PC-9 (cell line): ENCODE data around the gene RRP1. TPM values are rescaled to one million over a fixed set of nuclear protein-coding genes. Genes with fewer than 3 reads are reported as not detected.

ENCODE experiments used
- BruUV-seq: library from RNA; stranded (reverse); fragments of 400-500 nt; replicated peaks from 2 replicates; lab custom pipeline; 2021; lab: Mats Ljungman, UMichigan
- CTCF ChIA-PET: fragments of 300-600 bp; sonication (Branson Sonifier 250); formaldehyde crosslinking; loops from one replicate; lab custom pipeline; 2022; ENCODE audit warnings: antibody characterized with exemption; lab: Charles Lee
- POLR2A ChIA-PET: fragments of 300-600 bp; sonication (Branson Sonifier 250); formaldehyde crosslinking; loops from one replicate; lab custom pipeline; 2022; ENCODE audit warnings: antibody characterized with exemption; ENCODE audit not compliant: unreplicated experiment; lab: Charles Lee
- DNase-seq, 2 experiments: peaks; one replicate each; pipeline versions ENCODE4 v3.0.0 to v3.0.0-alpha.2; 2015 to 2022; ENCODE audit warnings: mixed read lengths in 1 of 2
- H2AFZ ChIP-seq: fragments of 200-600 bp; sonication (generic); 2 replicates; pipeline ENCODE4 v1.8.1; 2017; ENCODE audit warnings: antibody characterized with exemption
- H3F3A ChIP-seq: fragments of 200-600 bp; sonication (generic); 2 replicates; pipeline ENCODE4 v1.8.1; 2017; ENCODE audit warnings: antibody characterized with exemption, mild to moderate bottlenecking, low read depth; ENCODE audit not compliant: insufficient read depth
- H3K27ac ChIP-seq: fragments of 200-600 bp; sonication (generic); 2 replicates; pipeline ENCODE4 v1.6.1; 2016; ENCODE audit warnings: mixed run types
- H3K27me3 ChIP-seq: fragments of 200-600 bp; sonication (generic); 2 replicates; pipeline ENCODE4 v1.6.1; 2016; ENCODE audit warnings: low read depth, mixed run types; ENCODE audit not compliant: insufficient read depth
- H3K36me3 ChIP-seq: fragments of 200-600 bp; sonication (generic); 2 replicates; pipeline ENCODE4 v1.6.1; 2016; ENCODE audit warnings: low read depth, mixed run types
- H3K4me1 ChIP-seq: fragments of 200-600 bp; sonication (generic); replicated peaks from 2 replicates; pipeline ENCODE4 v1.6.1; 2016; ENCODE audit warnings: mixed run types; ENCODE audit not compliant: insufficient read depth
- H3K4me2 ChIP-seq: fragments of 200-600 bp; sonication (generic); 2 replicates; pipeline ENCODE4 v1.6.1; 2017; ENCODE audit warnings: mixed run types
- H3K4me3 ChIP-seq: fragments of 200-600 bp; sonication (generic); 2 replicates; pipeline ENCODE4 v1.6.1; 2016; ENCODE audit warnings: mixed run types
- H3K79me2 ChIP-seq: fragments of 200-600 bp; sonication (generic); 2 replicates; pipeline ENCODE4 v1.6.1; 2017; ENCODE audit warnings: low read depth, mixed run types
- H3K9me2 ChIP-seq: fragments of 200-600 bp; sonication (generic); 2 replicates; pipeline ENCODE4 v1.8.1; 2017; ENCODE audit warnings: mild to moderate bottlenecking; ENCODE audit not compliant: insufficient read depth
- H3K9me3 ChIP-seq: fragments of 200-600 bp; sonication (generic); 2 replicates; pipeline ENCODE4 v1.8.1; 2016; ENCODE audit warnings: low read depth; ENCODE audit not compliant: insufficient read depth
- H4K20me1 ChIP-seq: fragments of 200-600 bp; sonication (generic); 2 replicates; pipeline ENCODE4 v1.8.1; 2017; ENCODE audit not compliant: insufficient read depth
- CTCF ChIP-seq: fragments of 200-600 bp; sonication (generic); conservative IDR thresholded peaks from 2 replicates; pipeline ENCODE4 v1.6.1; 2017; ENCODE audit warnings: mixed run types, antibody characterized with exemption, mild to moderate bottlenecking, moderate library complexity
- EZH2 ChIP-seq: fragments of 200-600 bp; sonication (generic); IDR thresholded peaks from 2 replicates; pipeline ENCODE4 v1.8.0; 2017; ENCODE audit warnings: antibody characterized with exemption, low read depth
- intact Hi-C: fragments of 100-400 bp; cut with micrococcal nuclease; formaldehyde crosslinking; loops from one replicate; pipeline ENCODE4 v1.10.0; 2022; ENCODE audit not compliant: unreplicated experiment
- total RNA-seq: library from RNA; stranded (reverse); gene quantifications from 2 replicates; pipeline ENCODE4 v1.2.3, GENCODE V29; 2021

Gene RRP1
- total RNA-seq, 1 experiment from 2014 or later, result 24.9 TPM

DNA sequence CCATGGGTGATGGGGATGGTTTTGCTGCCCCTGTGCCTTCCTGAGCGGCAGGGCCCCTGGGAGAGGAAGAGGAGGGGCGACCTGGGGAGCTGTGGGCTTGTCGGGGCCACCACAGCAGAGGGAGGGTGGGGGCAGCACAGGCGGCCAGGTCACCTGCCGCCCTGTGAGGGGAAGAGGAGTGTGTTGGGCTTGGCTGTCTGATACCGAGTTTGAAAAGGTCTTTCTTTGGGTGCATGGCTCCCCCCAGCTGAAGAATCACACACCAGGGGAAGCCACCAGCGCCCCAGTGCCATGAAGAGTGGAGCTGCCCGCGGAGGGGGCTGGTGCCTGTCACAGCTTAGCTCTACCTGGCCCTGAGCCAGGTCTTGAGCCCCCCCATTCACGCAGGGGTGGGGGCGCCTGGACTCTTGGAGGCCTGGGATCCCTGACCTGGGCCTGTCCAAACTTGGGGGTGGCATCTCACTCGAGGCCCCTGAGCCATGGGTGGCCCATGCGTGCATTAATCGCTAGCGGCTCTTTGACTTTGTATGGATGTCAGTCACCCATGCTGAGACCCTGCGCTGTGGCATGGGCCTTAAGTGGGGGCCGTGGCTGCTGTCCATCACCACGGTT lies 39.6 kb upstream of the RRP1 start:
- no peaks in the 10 kb centered on the region for H3K9me2 ChIP-seq
- no peaks in the 10 kb centered on the region; the same call in 1 of the 2 replicates for H3F3A ChIP-seq
- ChIA-PET CTCF (no interaction called here), POLR2A (no interaction called here)
- no peak overlapping the region for H2AFZ ChIP-seq
- H3K4me3 ChIP-seq, result no peak overlapping the region
- no peak for TF ChIP-seq CTCF
- no peak for TF ChIP-seq EZH2
- no peak overlapping the region for H3K27ac ChIP-seq
- H3K4me1 ChIP-seq, result no peaks in the 10 kb centered on the region
- H3K36me3 ChIP-seq, result no peaks in the 10 kb centered on the region
- no peaks in the 10 kb centered on the region for H3K79me2 ChIP-seq
- H3K27me3 ChIP-seq, result no peaks in the 10 kb centered on the region
- intact Hi-C loops, result no loop called here
- DNase-seq, result no peak
- BruUV-seq, result no TSS peak
- no peak overlapping the region for H3K4me2 ChIP-seq
- no peaks in the 10 kb centered on the region; the same call in 1 of the 2 replicates for H4K20me1 ChIP-seq
- H3K9me3 ChIP-seq, result no peaks in the 10 kb centered on the region

- H3K4me2 ChIP-seq, result no peak overlapping the region
- no peak for DNase-seq
- no peak for TF ChIP-seq EZH2
- H2AFZ ChIP-seq, result no peak overlapping the region
- no peak overlapping the region for H3K27ac ChIP-seq
- no peaks in the 10 kb centered on the region for H3K9me2 ChIP-seq
- no peaks in the 10 kb centered on the region; the same call in 1 of the 2 replicates for H3F3A ChIP-seq
- ChIA-PET CTCF (no interaction called here), POLR2A (no interaction called here)
- H4K20me1 ChIP-seq, result no peaks in the 10 kb centered on the region; the same call in 1 of the 2 replicates
- H3K36me3 ChIP-seq, result no peaks in the 10 kb centered on the region
- H3K9me3 ChIP-seq, result no peaks in the 10 kb centered on the region
- H3K4me3 ChIP-seq, result no peak overlapping the region
- no peaks in the 10 kb centered on the region for H3K79me2 ChIP-seq
- no peaks in the 10 kb centered on the region for H3K4me1 ChIP-seq
- H3K27me3 ChIP-seq, result no peaks in the 10 kb centered on the region
- no TSS peak for BruUV-seq
- intact Hi-C loops, result no loop called here
These were observed 38.9 kb upstream of the RRP1 start for GRCh38 chr21:43750339-43751033.

DNA sequence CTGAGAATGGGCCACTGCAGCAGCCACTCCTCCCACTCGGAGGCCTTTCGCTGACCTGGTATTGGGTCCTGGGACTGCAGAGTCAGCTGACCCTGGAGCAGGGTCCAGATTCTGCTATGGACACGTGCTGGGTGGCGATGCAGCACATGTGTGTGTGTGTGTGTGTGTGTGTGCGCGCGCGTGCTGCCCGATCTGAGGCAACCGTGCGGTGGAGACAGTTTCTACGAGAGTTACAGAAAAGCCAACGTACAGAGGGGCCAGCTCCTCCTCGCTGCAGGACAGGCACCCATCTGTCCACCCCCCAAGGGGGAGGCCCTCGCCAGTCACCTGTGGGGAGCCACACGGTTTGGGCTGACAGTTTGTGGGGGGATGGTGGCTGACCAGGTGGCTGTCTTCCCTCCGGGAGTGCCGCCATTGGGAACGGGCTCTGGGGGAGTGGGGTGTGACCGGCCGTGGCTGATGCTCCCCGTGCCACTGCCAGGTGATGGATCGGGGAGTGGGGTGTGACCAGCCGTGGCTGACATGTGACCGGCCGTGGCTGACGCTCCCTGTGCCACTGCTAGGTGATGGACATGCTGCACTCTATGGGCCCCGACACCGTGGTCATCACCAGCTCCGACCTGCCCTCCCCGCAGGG lies 37.3 kb upstream of the RRP1 start:
- Histone ChIP-seq H3K9me3 (no peaks in the 10 kb centered on the region), H3K27me3 (no peaks in the 10 kb centered on the region), H3K4me3 (no peak overlapping the region), H4K20me1 (no peaks in the 10 kb centered on the region), H2AFZ (no peak overlapping the region), H3K4me2 (no peak overlapping the region), H3K79me2 (no peaks in the 10 kb centered on the region), H3K36me3 (no peaks in the 10 kb centered on the region), H3F3A (no peaks in the 10 kb centered on the region; the same call in 1 of the 2 replicates), H3K27ac (no peak overlapping the region), H3K9me2 (no peaks in the 10 kb centered on the region), H3K4me1 (no peaks in the 10 kb centered on the region)
- no peak for DNase-seq
- no TSS peak for BruUV-seq
- POLR2A ChIA-PET, result no interaction called here
- CTCF ChIA-PET, result no interaction called here
- intact Hi-C loops, result no loop called here
- TF ChIP-seq CTCF, result no peak
- TF ChIP-seq EZH2, result no peak
